HG03460 (cell line): ENCODE results near the gene DHDH.

Experiments used
- ATAC-seq: cut with Tn5 transposase; IDR thresholded peaks from one replicate; pipeline ENCODE4 v1.9.1; 2021; ENCODE audit not compliant: unreplicated experiment

Gene DHDH

GRCh38 chr19:48965806-48966540 is 32.5 kb downstream of the DHDH start:
- peak; percentile 26 for ATAC-seq

- ATAC-seq = no peak
Observed at GRCh38 chr19:48966541-48967345, 33.2 kb downstream of the DHDH start.

GRCh38 chr19:48967346-48968178 is 34.1 kb downstream of the DHDH start:
- ATAC-seq = no peak

GRCh38 chr19:48968179-48968661 is 34.7 kb downstream of the DHDH start:
- no peak for ATAC-seq

GRCh38 chr19:48968813-48969218 is 35.3 kb downstream of the DHDH start:
- ATAC-seq = no peak

- ATAC-seq = no peak
Observed at GRCh38 chr19:48969276-48970138, 36.0 kb downstream of the DHDH start.

- ATAC-seq = no peak
Observed at GRCh38 chr19:48970139-48970766, 36.8 kb downstream of the DHDH start.

GRCh38 chr19:48970923-48971395 is 37.5 kb downstream of the DHDH start:
- no peak for ATAC-seq

GRCh38 chr19:48975947-48976847 is 42.7 kb downstream of the DHDH start:
- no peak for ATAC-seq

GRCh38 chr19:48977061-48977460 is 43.6 kb downstream of the DHDH start:
- ATAC-seq = no peak

GRCh38 chr19:48982280-48982679 is 48.8 kb downstream of the DHDH start:
- ATAC-seq = no peak

GRCh38 chr19:48985711-48986110 is 52.2 kb downstream of the DHDH start:
- ATAC-seq = no peak

- no peak for ATAC-seq
Observed at GRCh38 chr19:48986211-48986610, 52.7 kb downstream of the DHDH start.

- no peak for ATAC-seq
Observed at GRCh38 chr19:48987323-48987722, 53.8 kb downstream of the DHDH start.

GRCh38 chr19:48988286-48988685 is 54.8 kb downstream of the DHDH start:
- no peak for ATAC-seq

- ATAC-seq = no peak
Observed at GRCh38 chr19:48988860-48989259, 55.4 kb downstream of the DHDH start.

GRCh38 chr19:48989701-48990291 is 56.3 kb downstream of the DHDH start:
- ATAC-seq = no peak

- no peak for ATAC-seq
Observed at GRCh38 chr19:48990400-48990799, 56.9 kb downstream of the DHDH start.
